ENCODE data around the gene SNX10. TPM values are rescaled to one million over a fixed set of nuclear protein-coding genes. Genes with fewer than 3 reads are reported as not detected.
A peak's percentile ranks its signal among the peaks of the same experiment; 100 is the strongest.

SNX10 gene
- total RNA-seq, 2 donors from 2014 or later = 2.3 to 5.6 TPM

- Histone ChIP-seq H3K27me3 (replicated peaks; ENCODE audit: insufficient read depth) (no peaks in the 10 kb centered on the region), H3K27ac (no peak overlapping the region), H3K9me3 (no peaks in the 10 kb centered on the region), H3K4me3 (peak overlapping the region; percentile 77), H3K4me1 (ENCODE audit: control insufficient read depth in 1 of 2, low read depth in 2 of 2) (no peaks in the 10 kb centered on the region), H3K36me3 (no peaks in the 10 kb centered on the region)
- no peak for TF ChIP-seq CTCF (IDR thresholded peaks at IDR 0.05)
- ATAC-seq (ENCODE audit: insufficient number of reproducible peaks, low FRiP score, low read depth) (no peak), DNase-seq (ENCODE audit: low spot score) (no peak)
Observed at GRCh38 chr7:26291251-26291650, 411 bp upstream of the SNX10 start.

GRCh38 chr7:26292768-26293560 lies 1.3 kb downstream of the SNX10 start:
- Histone ChIP-seq H3K27ac (no peak overlapping the region), H3K4me1 (ENCODE audit: control insufficient read depth in 1 of 2, low read depth in 2 of 2) (no peaks in the 10 kb centered on the region), H3K36me3 (no peaks in the 10 kb centered on the region), H3K9me3 (no peaks in the 10 kb centered on the region), H3K4me3 (peak overlapping the region; percentile 77), H3K27me3 (replicated peaks; ENCODE audit: insufficient read depth) (no peaks in the 10 kb centered on the region)
- no peak for DNase-seq (ENCODE audit: low spot score)
- no peak for ATAC-seq (ENCODE audit: insufficient number of reproducible peaks, low FRiP score, low read depth)
- no peak for TF ChIP-seq CTCF (IDR thresholded peaks at IDR 0.05)

GRCh38 chr7:26293569-26294308 lies 2.1 kb downstream of the SNX10 start:
- Histone ChIP-seq H3K9me3 (no peaks in the 10 kb centered on the region), H3K4me1 (ENCODE audit: control insufficient read depth in 1 of 2, low read depth in 2 of 2) (no peaks in the 10 kb centered on the region), H3K27ac (peak overlapping the region in 1 of 2 donors; percentile 8), H3K36me3 (no peaks in the 10 kb centered on the region), H3K4me3 (peak overlapping the region; percentile 41), H3K27me3 (replicated peaks; ENCODE audit: insufficient read depth) (no peaks in the 10 kb centered on the region)
- no peak for DNase-seq (ENCODE audit: low spot score)
- no peak for TF ChIP-seq CTCF (IDR thresholded peaks at IDR 0.05)
- no peak for ATAC-seq (ENCODE audit: insufficient number of reproducible peaks, low FRiP score, low read depth)

- H3K9me3 ChIP-seq = no peaks in the 10 kb centered on the region
- no peak overlapping the region for H3K4me3 ChIP-seq
- no peak overlapping the region for H3K27ac ChIP-seq
- no peak for TF ChIP-seq CTCF (IDR thresholded peaks at IDR 0.05)
- no peaks in the 10 kb centered on the region for H3K36me3 ChIP-seq
- DNase-seq (ENCODE audit: low spot score) (no peak), ATAC-seq (ENCODE audit: insufficient number of reproducible peaks, low FRiP score, low read depth) (no peak)
- no peaks in the 10 kb centered on the region for H3K4me1 ChIP-seq (ENCODE audit: control insufficient read depth in 1 of 2, low read depth in 2 of 2)
- no peaks in the 10 kb centered on the region for H3K27me3 ChIP-seq (replicated peaks; ENCODE audit: insufficient read depth)
Observed at GRCh38 chr7:26295015-26295414, 3.4 kb downstream of the SNX10 start.

- H3K9me3 ChIP-seq = no peaks in the 10 kb centered on the region
- H3K4me1 ChIP-seq (ENCODE audit: control insufficient read depth in 1 of 2, low read depth in 2 of 2) = no peaks in the 10 kb centered on the region
- H3K36me3 ChIP-seq = no peaks in the 10 kb centered on the region
- TF ChIP-seq CTCF (IDR thresholded peaks at IDR 0.05) = no peak
- no peaks in the 10 kb centered on the region for H3K27me3 ChIP-seq (replicated peaks; ENCODE audit: insufficient read depth)
- no peak overlapping the region for H3K4me3 ChIP-seq
- ATAC-seq (ENCODE audit: insufficient number of reproducible peaks, low FRiP score, low read depth) = no peak
- H3K27ac ChIP-seq = no peak overlapping the region
- no peak for DNase-seq (ENCODE audit: low spot score)
Observed at GRCh38 chr7:26295586-26295985, 3.9 kb downstream of the SNX10 start.

Data from thoracic aorta (tissue), 2 donors.